Neural progenitor cell (in vitro differentiated cells): ENCODE measurements around the gene FOXN3.

Experiments used
- CTCF ChIP-seq: fragments of 200-600 bp; sonication (generic); IDR thresholded peaks from 2 replicates; pipeline ENCODE4 v1.5.1; 2017; ENCODE audit warnings: antibody characterized with exemption, mild to moderate bottlenecking
- EZH2 ChIP-seq: fragments of 200-600 bp; sonication (generic); IDR thresholded peaks from 2 replicates; pipeline ENCODE4 v1.6.1; 2017; ENCODE audit warnings: antibody characterized with exemption, mild to moderate bottlenecking, moderate library complexity

- no peak for TF ChIP-seq CTCF
- TF ChIP-seq EZH2: no peak
Observed at GRCh38 chr14:89226801-89227495, 190.1 kb downstream of the FOXN3 start.
